Endodermal cell (in vitro differentiated cells): ENCODE measurements around the gene ZNF84. TPM values are rescaled to one million over a fixed set of nuclear protein-coding genes. Genes with fewer than 3 reads are reported as not detected.

Experiments used
- DNase-seq: peaks from one replicate; pipeline ENCODE4 v3.0.0-alpha.2; 2017
- H3K27ac ChIP-seq: 2 replicates; pipeline ENCODE4 v1.5.1; 2013; ENCODE audit warnings: mild to moderate bottlenecking, low read depth, low read length, moderate library complexity
- H3K27me3 ChIP-seq: 2 replicates; pipeline ENCODE4 v1.6.1; 2013; ENCODE audit warnings: mild to moderate bottlenecking, low read length, moderate library complexity; ENCODE audit not compliant: insufficient read depth, control insufficient read depth, poor library complexity, severe bottlenecking
- H3K36me3 ChIP-seq: 2 replicates; pipeline ENCODE4 v1.7.0; 2013; ENCODE audit warnings: mild to moderate bottlenecking, low read length, moderate library complexity; ENCODE audit not compliant: control insufficient read depth, insufficient read depth
- H3K4me1 ChIP-seq: one replicate; pipeline ENCODE4 v1.7.0; 2013; ENCODE audit warnings: low read length; ENCODE audit not compliant: control insufficient read depth, insufficient read depth
- H3K4me3 ChIP-seq: 2 replicates; pipeline ENCODE4 v1.5.1; 2013; ENCODE audit warnings: mild to moderate bottlenecking, low read length, moderate library complexity
- H3K9ac ChIP-seq: 2 replicates; pipeline ENCODE4 v1.6.1; 2013; ENCODE audit warnings: mild to moderate bottlenecking, low read length, moderate library complexity; ENCODE audit not compliant: poor library complexity, severe bottlenecking; ENCODE audit errors: extremely low read depth
- H3K9me3 ChIP-seq: 2 replicates; pipeline ENCODE4 v1.6.1; 2013; ENCODE audit warnings: mild to moderate bottlenecking, low read length, moderate library complexity; ENCODE audit not compliant: control insufficient read depth
- H3K27ac Mint-ChIP-seq: 2 replicates; pipeline ENCODE4 v1.8.0; 2020; ENCODE audit warnings: mixed read lengths
- H3K27me3 Mint-ChIP-seq: 2 replicates; pipeline ENCODE4 v1.8.0; 2021; ENCODE audit warnings: mild to moderate bottlenecking, mixed read lengths; ENCODE audit not compliant: insufficient read depth
- H3K36me3 Mint-ChIP-seq: 2 replicates; pipeline ENCODE4 v1.8.0; 2020; ENCODE audit warnings: low read depth, mixed read lengths
- H3K4me1 Mint-ChIP-seq: 2 replicates; pipeline ENCODE4 v1.8.0; 2020; ENCODE audit warnings: mixed read lengths
- H3K4me3 Mint-ChIP-seq: 2 replicates; pipeline ENCODE4 v1.8.0; 2020; ENCODE audit warnings: mild to moderate bottlenecking, moderate library complexity, mixed read lengths
- H3K9me3 Mint-ChIP-seq: 2 replicates; pipeline ENCODE4 v1.8.0; 2020; ENCODE audit warnings: mild to moderate bottlenecking, mixed read lengths
- WGBS, 2 experiments: methylation state at CpG; one replicate each; pipeline versions ENCODE4 v1.1.5 to v1.1.7; 2013; ENCODE audit warnings: missing lambda C conversion rate in 2 of 2, mixed read lengths in 1 of 2; ENCODE audit not compliant: insufficient coverage in 1 of 2, insufficient read length in 1 of 2; 5-methylcytosine and 5-hydroxymethylcytosine counted together
- total RNA-seq, 2 donors: library from RNA; stranded (reverse); fragmentation: NEBNext Ultra II Directional in 1 of 2; extraction: Animal tissue kit (Norgen Biotek cat#: 25700) in 1 of 2; gene quantifications; 2 replicates in 1 of 2; 3 replicates in 1 of 2; pipeline ENCODE4 v1.2.1, GENCODE V29; 2021
- TF ChIP-seq, protein P1 (sequence below): fragments of 200-600 bp; sonication (generic); conservative IDR thresholded peaks from 2 replicates; pipeline ENCODE4 v1.5.0; 2021; ENCODE audit warnings: antibody characterized with exemption, mild to moderate bottlenecking

The ZNF84 gene
- total RNA-seq, 2 donors from 2014 or later, result 50.2 to 52.6 TPM

DNA sequence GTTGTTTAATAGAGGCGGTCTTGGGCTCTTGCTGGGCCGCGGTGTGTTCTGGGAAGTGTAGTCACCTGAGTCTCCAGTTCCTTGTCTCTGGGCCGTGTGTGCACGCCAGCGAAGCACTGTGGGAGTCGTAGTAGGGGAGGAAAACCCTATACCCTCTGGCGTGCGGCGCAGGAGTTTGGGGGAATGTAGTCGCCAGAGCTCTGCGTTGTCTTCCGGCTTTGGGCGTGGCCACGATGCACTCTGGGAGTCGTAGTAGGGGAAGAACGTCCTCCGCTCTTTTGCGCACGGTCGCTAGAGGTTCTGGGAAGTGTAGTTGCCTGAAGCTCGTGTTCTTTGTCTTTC lies 42.7 kb downstream of the ZNF84 start:
- Histone ChIP-seq H3K36me3 (peaks cover 34% of the 10 kb centered on the region), H3K27me3 (no peaks in the 10 kb centered on the region), H3K4me1 (no peaks in the 10 kb centered on the region), H3K27ac (peak overlapping the region; percentile 100), H3K4me3 (peak overlapping the region; percentile 94), H3K9me3 (peaks cover 82% of the 10 kb centered on the region), H3K9ac (peak overlapping the region; percentile 99)
- no peak overlapping the region for H3K27ac Mint-ChIP-seq
- DNase-seq, result peak; percentile 100
- TF ChIP-seq, protein P1, sequence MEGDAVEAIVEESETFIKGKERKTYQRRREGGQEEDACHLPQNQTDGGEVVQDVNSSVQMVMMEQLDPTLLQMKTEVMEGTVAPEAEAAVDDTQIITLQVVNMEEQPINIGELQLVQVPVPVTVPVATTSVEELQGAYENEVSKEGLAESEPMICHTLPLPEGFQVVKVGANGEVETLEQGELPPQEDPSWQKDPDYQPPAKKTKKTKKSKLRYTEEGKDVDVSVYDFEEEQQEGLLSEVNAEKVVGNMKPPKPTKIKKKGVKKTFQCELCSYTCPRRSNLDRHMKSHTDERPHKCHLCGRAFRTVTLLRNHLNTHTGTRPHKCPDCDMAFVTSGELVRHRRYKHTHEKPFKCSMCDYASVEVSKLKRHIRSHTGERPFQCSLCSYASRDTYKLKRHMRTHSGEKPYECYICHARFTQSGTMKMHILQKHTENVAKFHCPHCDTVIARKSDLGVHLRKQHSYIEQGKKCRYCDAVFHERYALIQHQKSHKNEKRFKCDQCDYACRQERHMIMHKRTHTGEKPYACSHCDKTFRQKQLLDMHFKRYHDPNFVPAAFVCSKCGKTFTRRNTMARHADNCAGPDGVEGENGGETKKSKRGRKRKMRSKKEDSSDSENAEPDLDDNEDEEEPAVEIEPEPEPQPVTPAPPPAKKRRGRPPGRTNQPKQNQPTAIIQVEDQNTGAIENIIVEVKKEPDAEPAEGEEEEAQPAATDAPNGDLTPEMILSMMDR, result no peak
- 0 to 2% methylated on average over 10 to 22 of the region's 22 CpGs for WGBS, 2 experiments
- peaks cover 39% of the 10 kb centered on the region for H3K36me3 Mint-ChIP-seq
- peaks cover 43% of the 10 kb centered on the region for H3K9me3 Mint-ChIP-seq
- no peaks in the 10 kb centered on the region for H3K4me1 Mint-ChIP-seq
- H3K4me3 Mint-ChIP-seq, result no peak overlapping the region
- H3K27me3 Mint-ChIP-seq, result no peaks in the 10 kb centered on the region

DNA sequence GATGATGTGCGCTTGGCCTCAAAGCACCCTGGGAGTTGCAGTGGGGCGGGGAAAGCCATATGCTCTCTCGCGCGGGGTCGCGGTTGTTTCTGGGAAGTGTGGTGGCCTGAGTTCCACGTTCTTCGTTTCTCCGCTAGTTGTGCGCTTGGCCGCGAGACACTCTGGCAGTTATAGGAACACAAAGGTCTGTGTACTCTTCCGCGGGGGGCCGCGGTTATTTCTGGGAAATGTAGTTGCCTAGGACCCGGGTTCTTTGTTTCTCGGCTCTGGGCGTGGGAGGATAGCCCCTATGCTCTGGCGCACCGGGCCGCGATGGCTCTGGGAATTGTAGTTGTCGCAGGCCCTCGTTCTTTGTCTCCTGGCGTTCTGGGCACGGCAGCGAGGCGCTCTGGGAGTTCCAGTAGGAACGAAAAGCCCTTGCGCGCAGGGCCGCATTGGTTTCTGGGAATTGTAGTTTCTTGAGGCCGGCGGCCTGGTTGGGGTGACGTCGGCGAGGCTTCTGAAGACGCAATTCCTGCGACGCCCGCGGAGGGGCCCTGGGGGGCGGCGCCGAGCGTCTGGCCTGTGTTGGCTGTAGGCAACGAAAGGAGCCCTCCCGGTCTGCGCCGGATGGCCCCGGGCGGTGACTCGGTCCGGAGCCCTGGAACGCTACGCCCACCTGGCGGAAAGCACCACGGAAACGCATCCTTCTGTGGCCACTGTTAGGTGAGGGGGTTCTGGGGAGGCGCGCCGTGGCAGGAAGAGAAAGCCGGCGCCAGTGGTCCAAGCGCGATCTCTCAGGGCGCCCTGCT lies 43.3 kb downstream of the ZNF84 start, which contains the start of gene ZNF140:
Gene ZNF140 (plus strand): TSS at position 556 of the 791 bp plus-strand sequence. CDS start 398 bp downstream, outside the sequence.
- TF ChIP-seq, protein P1, result peak; percentile 46
- peak; percentile 100 for DNase-seq
- peaks cover 45% of the 10 kb centered on the region for H3K36me3 Mint-ChIP-seq
- Histone ChIP-seq H3K9me3 (peaks cover 84% of the 10 kb centered on the region), H3K9ac (peak within 1 kb of the TSS; percentile 99), H3K4me1 (no peaks in the 10 kb centered on the region), H3K27me3 (no peaks in the 10 kb centered on the region), H3K4me3 (peak within 1 kb of the TSS; percentile 94), H3K36me3 (peaks cover 40% of the 10 kb centered on the region), H3K27ac (peak within 1 kb of the TSS; percentile 100)
- no peak within 1 kb of the TSS for H3K27ac Mint-ChIP-seq
- H3K9me3 Mint-ChIP-seq, result peaks cover 42% of the 10 kb centered on the region
- H3K4me1 Mint-ChIP-seq, result no peaks in the 10 kb centered on the region
- WGBS, 2 experiments, result 0 to 2% methylated on average over 15 to 69 of the region's 69 CpGs
- no peak within 1 kb of the TSS for H3K4me3 Mint-ChIP-seq
- H3K27me3 Mint-ChIP-seq, result no peaks in the 10 kb centered on the region

DNA sequence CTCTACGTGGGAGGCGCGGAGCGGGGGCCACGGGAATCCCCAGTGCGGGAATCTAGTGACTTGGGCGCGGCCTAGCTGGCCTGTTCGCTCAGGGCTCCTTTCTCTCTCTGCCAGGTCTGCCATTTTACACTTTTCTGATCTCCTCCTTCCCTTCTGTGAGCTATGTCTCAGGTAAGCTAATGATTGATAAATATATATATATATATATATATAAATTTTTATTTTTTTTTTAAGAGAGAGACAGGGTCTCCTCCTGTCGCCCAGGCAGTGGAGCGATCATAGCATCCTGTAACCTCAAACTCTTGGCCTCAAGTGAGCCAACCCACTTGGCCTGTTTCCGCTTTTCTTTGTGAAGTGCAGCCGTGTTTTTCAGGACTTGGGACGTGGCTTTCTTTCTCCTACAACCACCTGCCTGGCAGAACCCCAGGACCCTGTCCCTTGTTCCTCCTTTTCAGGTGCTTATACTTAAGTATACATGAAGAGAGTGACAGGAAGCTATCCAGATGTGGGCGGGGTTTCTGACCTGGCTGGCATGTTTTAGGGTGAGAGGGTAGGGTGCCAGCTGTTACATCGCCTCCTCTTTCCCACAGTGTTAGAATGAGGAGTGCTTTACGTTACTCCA lies 44.0 kb downstream of the ZNF84 start:
- H3K36me3 ChIP-seq, result peaks cover 47% of the 10 kb centered on the region
- no peaks in the 10 kb centered on the region for H3K4me1 ChIP-seq
- Mint-ChIP-seq H3K27ac (no peak overlapping the region), H3K27me3 (no peaks in the 10 kb centered on the region), H3K36me3 (peaks cover 52% of the 10 kb centered on the region), H3K4me1 (no peaks in the 10 kb centered on the region), H3K9me3 (peaks cover 41% of the 10 kb centered on the region), H3K4me3 (no peak overlapping the region)
- peak overlapping the region; percentile 100 for H3K27ac ChIP-seq
- peaks cover 84% of the 10 kb centered on the region for H3K9me3 ChIP-seq
- TF ChIP-seq, protein P1, result no peak
- peak; percentile 56 for DNase-seq
- WGBS, 2 experiments, result 37 to 90% methylated on average over 2 to 17 of the region's 17 CpGs
- no peaks in the 10 kb centered on the region for H3K27me3 ChIP-seq
- H3K4me3 ChIP-seq, result peak overlapping the region; percentile 94
- peak overlapping the region; percentile 99 for H3K9ac ChIP-seq
